Mesodermal cell (in vitro differentiated cells): ENCODE results near the gene VPS29. TPM values are rescaled to one million over a fixed set of nuclear protein-coding genes. Genes with fewer than 3 reads are reported as not detected.
A peak's percentile ranks its signal among the peaks of the same experiment; 100 is the strongest.
"Not testable (repeated sequence)": the region's sequence is repeated elsewhere in the genome, so short reads cannot be mapped to it uniquely, and the experiment has no call there.

Experiments used
- H3K27ac ChIP-seq: 2 replicates; pipeline ENCODE4 v1.7.0; 2013; ENCODE audit warnings: mild to moderate bottlenecking, low read depth, low read length, moderate library complexity; ENCODE audit not compliant: severe bottlenecking
- H3K36me3 ChIP-seq: 2 replicates; pipeline ENCODE4 v1.7.1; 2013; ENCODE audit warnings: mild to moderate bottlenecking, low read length, moderate library complexity; ENCODE audit not compliant: control insufficient read depth, insufficient read depth
- H3K4me1 ChIP-seq: one replicate; pipeline ENCODE4 v1.7.1; 2013; ENCODE audit warnings: mild to moderate bottlenecking, low read length; ENCODE audit not compliant: insufficient read depth, control insufficient read depth, poor library complexity, severe bottlenecking
- H3K4me3 ChIP-seq: 2 replicates; pipeline ENCODE4 v1.7.0; 2013; ENCODE audit warnings: low read length, control low read depth, mild to moderate bottlenecking; ENCODE audit not compliant: insufficient read depth, poor library complexity, severe bottlenecking; ENCODE audit errors: extremely low read depth
- H3K9me3 ChIP-seq: 2 replicates; pipeline ENCODE4 v1.7.1; 2013; ENCODE audit warnings: mild to moderate bottlenecking, low read length, moderate library complexity; ENCODE audit not compliant: control insufficient read depth
- WGBS, 2 experiments: methylation state at CpG; one replicate each; pipeline ENCODE4 v1.1.5; 2013; ENCODE audit warnings: missing lambda C conversion rate in 2 of 2; ENCODE audit not compliant: insufficient coverage in 2 of 2; 5-methylcytosine and 5-hydroxymethylcytosine counted together
- polyA plus RNA-seq, 2 experiments: library from polyadenylated mRNA; stranded (reverse); fragments of 50-300 nt; gene quantifications; one replicate each; pipeline ENCODE4 v1.2.3, GENCODE V29; 2013

The VPS29 gene
- polyA plus RNA-seq (2013, experiment 1 of 2) = 95.2 TPM
- 93.4 TPM for polyA plus RNA-seq (2013, experiment 2 of 2)

DNA sequence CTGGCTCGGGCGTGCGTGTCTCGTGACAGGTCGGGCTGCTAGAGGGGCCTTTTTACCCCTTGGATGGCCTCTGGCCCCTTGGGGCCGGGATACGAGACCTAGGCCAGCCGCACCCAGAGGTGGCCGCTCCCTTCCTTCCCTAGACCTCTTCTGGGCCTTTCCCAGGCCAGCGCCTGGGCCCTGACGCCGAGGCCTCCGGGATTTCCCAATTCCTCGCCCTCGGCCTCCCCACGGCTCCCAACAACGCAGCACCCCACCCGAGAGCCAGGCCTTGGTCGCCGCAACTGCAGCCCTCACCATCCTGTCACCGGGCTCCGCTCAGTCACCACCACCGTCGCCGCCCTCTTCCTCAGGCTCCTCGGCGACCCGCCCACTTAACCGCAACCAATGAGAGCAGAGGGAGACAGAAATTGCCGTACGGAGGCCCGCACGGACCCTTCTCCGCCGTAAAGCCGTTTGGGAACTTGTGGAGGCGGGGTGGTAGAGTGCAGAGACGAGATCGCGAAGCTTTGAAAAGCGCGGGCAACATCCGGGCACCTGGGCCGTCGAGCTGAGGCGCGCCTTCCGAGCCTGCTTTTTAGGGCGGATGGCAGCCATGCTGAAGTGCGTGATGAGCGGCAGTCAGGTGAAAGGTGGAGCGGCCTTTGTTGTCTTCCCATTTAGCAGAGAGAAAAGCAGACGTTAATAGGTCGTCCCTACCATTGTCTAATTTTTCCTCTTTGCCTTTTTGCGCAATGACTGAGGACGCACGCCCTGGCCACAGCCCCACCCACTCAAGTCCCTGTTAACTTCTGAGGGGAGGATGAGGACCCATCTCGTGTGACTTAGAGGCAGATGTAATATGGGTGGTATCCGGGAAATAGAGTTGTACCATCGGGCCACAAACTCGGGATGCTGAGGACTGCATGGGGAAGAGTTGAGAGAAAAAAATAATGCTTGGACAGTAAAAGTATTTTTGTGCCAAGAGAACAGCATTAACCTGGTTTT is at the start of gene VPS29, which contains the start of gene RAD9B:
Gene VPS29, minus strand, starts transcription at position 360 of the 987 bp plus-strand sequence. Its CDS starts 60 bp downstream, at position 300.
Gene RAD9B, plus strand, starts transcription at position 580 of the 987 bp plus-strand sequence. Its CDS starts 7 bp downstream, at position 587.
- peaks cover 7% of the 10 kb centered on the region for H3K9me3 ChIP-seq
- WGBS, 2 experiments = 17 to 25% methylated on average over 31 to 61 of the region's 61 CpGs
- H3K36me3 ChIP-seq = peaks cover 15% of the 10 kb centered on the region
- peak within 1 kb of the TSS; percentile 41 for H3K27ac ChIP-seq
- peak within 1 kb of the TSS; percentile 89 for H3K4me3 ChIP-seq
- peaks cover 11% of the 10 kb centered on the region for H3K4me1 ChIP-seq

DNA sequence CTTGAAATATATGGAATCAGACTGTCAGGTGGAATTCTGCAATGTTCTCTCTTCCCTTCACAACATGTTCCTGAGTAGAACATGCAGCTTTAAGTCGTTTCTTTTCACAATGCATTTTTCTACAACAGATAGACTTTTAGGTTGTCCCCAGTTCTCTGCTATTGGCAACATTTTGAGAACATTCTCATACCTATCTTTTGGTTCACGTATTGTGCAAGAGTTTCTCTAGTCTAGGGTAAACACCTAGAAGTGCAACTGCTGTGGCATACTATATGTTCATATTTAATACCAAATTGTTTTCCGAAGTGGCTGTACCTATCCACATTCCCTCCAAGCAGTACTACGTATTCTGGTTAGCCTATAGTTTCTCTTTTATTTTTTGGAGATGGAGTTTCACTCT is 49.1 kb upstream of the VPS29 start:
- H3K9me3 ChIP-seq = no peaks in the 10 kb centered on the region
- peaks cover 22% of the 10 kb centered on the region for H3K36me3 ChIP-seq
- 88 to 97% methylated on average over 1 to 4 of the region's 4 CpGs for WGBS, 2 experiments
- H3K4me1 ChIP-seq = peaks cover 11% of the 10 kb centered on the region
- no peak overlapping the region for H3K4me3 ChIP-seq
- no peak overlapping the region for H3K27ac ChIP-seq

DNA sequence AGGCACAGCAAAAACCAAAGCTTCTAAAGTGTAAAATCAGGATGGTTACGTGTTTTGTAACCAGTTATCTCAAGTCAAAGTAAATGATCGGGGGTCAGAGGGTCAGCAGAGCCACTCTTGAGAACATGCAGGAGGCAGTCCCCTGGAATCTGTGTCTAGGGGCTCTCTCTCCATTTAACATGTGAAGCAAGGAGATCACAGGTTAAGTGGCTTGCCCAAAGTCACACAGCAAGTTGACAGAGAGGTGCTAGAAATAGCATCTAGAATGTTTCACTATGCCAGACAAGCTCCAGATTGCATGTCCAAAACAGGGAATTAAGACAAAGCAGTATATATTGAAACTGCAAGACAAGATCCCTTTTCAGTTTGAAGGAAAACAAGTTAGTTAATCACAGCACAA is 47.8 kb upstream of the VPS29 start:
- Histone ChIP-seq H3K4me3 (no peak overlapping the region), H3K36me3 (peaks cover 24% of the 10 kb centered on the region), H3K9me3 (no peaks in the 10 kb centered on the region), H3K27ac (no peak overlapping the region), H3K4me1 (peaks cover 9% of the 10 kb centered on the region)
- WGBS, 2 experiments = 100% methylated on average over 2 of the region's 2 CpGs

DNA sequence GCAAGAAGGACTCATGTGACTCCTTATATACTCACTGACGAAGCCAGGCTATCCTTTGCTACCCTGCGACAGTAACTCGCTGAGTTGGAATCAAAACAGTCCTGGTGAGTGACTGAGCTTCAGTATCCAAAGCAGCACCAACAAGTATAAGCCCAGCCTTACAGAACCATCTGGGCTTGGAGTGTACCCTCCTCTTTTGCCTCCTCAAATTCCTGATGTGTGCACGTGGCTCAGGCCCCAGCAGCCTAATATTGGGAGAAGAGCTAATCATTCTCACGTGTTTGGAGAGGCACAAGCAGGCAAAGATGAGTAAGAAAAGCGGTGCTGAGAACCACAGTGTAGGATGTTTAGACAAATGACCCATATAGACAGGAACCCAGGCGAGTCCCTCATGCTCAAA is 46.8 kb upstream of the VPS29 start:
- H3K4me1 ChIP-seq = peaks cover 9% of the 10 kb centered on the region

DNA sequence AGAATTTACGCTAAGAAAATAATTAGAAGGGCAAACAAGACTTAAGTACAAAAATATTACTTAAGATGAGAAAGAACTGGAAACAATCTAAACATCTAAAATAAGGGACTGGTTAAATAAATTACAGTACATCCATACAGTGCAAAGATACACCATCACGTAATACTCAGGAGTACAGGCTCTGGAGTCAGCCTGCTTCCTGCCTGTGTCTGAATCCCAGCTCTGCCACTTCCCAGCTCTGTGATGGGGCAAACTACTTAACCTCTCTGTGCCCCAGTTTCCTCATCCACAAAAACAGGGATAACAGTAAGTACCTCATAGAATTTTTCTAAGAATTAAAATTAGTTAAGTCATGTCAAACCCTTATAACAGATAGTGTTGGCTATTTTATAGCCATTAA is 45.2 kb upstream of the VPS29 start:
- H3K27ac ChIP-seq = no peak overlapping the region
- H3K4me3 ChIP-seq = no peak overlapping the region
- H3K36me3 ChIP-seq = peaks cover 34% of the 10 kb centered on the region
- H3K9me3 ChIP-seq = no peaks in the 10 kb centered on the region
- H3K4me1 ChIP-seq = peaks cover 9% of the 10 kb centered on the region
- WGBS, 2 experiments = 100% methylated on average over 1 of the region's 2 CpGs

More for the DNA sequence above, 46.8 kb upstream of the VPS29 start:
- Histone ChIP-seq H3K27ac (no peak overlapping the region), H3K4me3 (no peak overlapping the region), H3K36me3 (peaks cover 25% of the 10 kb centered on the region), H3K9me3 (no peaks in the 10 kb centered on the region)
- 88 to 95% methylated on average over 4 to 5 of the region's 7 CpGs for WGBS, 2 experiments

DNA sequence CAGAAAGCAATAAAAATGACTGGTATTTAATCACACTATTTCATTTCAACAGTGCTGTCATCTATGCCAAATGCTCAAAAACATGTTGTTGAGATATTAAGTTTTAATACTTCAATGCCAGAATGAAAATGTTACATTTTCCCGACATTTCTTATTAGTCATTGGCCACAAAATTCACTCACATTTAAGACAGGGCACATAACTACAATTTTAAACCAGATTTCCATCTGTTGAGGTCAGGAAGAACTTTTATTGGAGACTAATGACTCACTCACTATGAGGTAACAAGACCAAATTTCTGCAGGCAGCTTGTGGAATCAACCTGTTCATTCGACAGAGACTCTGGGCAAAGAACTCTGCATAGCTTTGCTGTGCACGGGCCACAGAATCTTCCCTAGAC is 44.4 kb upstream of the VPS29 start:
- 80 to 93% methylated on average over 1 to 2 of the region's 3 CpGs for WGBS, 2 experiments
- Histone ChIP-seq H3K27ac (peak overlapping the region; percentile 16), H3K36me3 (peaks cover 27% of the 10 kb centered on the region), H3K4me3 (no peak overlapping the region), H3K4me1 (peaks cover 9% of the 10 kb centered on the region), H3K9me3 (no peaks in the 10 kb centered on the region)

DNA sequence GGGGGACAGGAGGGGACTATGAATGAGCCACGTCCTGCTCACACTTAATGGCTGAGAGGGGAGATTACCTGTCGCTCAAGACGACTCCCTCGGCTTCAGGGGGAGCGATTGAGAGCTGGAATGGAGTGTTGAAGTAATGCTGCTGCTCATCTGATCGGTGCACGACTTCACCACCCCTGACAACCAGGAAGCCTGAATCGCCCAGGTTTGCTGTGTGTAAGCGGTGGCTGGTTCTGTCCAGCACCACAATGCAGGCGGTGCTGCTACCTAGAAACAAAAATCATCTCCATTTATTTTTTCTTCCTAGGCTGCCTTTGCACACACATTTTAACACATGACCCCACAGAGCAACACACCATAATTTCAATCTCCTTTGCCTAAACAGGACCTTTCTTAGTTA is 43.9 kb upstream of the VPS29 start:
- Histone ChIP-seq H3K9me3 (no peaks in the 10 kb centered on the region), H3K36me3 (peaks cover 22% of the 10 kb centered on the region), H3K4me1 (peaks cover 9% of the 10 kb centered on the region), H3K27ac (peak overlapping the region; percentile 23), H3K4me3 (no peak overlapping the region)
- 96 to 98% methylated on average over 8 of the region's 10 CpGs for WGBS, 2 experiments

DNA sequence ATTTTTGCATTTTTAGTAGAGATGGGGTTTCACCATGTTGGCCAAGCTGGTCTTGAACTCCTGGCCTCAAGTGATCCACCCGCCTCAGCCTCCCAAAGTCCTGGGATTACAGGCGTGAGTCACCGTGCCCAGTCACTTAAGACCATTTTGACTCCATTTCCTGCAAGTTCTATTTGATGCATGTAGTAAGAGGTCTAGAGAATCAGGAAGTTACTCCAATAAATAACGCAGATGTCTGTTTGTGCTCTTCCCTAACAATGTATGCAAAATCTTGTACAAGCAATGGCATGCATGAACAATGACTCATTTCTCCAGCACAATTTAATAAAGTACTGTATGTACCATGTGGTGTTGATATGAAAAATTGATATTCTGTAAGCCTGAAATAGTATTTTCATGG is 43.3 kb upstream of the VPS29 start:
- 97 to 100% methylated on average over 3 of the region's 4 CpGs for WGBS, 2 experiments

DNA sequence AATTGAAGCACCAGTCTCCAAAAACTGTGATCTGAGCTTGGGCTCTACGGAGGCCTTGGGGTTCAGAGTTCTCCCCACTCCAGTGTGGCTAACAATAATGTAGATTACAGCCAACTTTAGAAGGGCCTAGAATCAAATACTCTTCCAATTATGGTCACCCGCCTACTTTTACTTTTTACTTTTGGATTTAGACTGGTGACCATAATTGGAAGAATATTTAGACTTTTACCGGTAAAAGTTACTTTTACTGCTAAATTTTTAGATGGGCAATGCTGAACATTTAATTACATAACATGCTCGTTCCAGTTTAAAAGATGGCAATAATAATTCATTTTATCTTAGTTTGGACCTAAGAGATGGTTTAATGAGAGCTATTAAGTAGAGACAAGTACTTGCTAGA is 42.1 kb upstream of the VPS29 start:
- WGBS, 2 experiments = 100% methylated on average over 1 of the region's 4 CpGs

More for the DNA sequence above, 43.3 kb upstream of the VPS29 start:
- peaks cover 16% of the 10 kb centered on the region for H3K36me3 ChIP-seq
- not testable (repeated sequence) for H3K4me3 ChIP-seq, H3K4me1 ChIP-seq, H3K9me3 ChIP-seq, H3K27ac ChIP-seq

DNA sequence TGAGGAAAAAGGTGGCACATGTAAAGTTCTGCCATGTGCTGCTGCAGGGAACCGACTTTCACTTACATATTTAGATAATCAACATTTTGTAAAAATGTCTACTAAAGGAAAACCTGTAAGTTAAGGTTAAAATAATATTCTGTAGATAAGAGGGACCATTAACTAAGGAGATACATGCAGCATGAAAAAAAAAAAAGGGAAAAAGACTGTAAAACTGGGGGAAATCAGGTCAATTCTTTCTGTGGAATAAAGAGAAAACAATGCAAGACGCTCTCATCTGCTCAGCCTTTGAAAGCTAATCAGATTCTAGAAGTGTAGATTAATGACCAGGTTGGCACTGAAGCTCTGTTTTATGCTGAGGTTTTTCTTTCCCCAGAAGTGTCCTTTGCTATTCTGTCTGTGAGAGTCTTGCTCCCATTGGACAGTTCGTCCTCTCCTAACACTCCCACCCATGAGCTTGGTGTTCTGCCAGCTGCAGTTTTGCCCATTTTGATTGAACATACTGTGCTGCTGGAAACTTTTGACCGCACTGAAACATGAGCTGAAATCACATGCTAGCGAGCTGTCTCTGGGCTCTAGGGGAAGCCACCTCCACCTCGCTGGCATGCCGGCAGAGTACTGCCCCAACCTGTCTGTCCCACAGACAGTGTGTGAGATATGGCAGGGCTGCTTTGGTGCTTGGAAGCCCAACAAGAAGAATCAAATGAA is 41.5 kb upstream of the VPS29 start:
- Histone ChIP-seq H3K4me3 (no peak overlapping the region), H3K36me3 (peaks cover 24% of the 10 kb centered on the region), H3K9me3 (no peaks in the 10 kb centered on the region), H3K27ac (no peak overlapping the region), H3K4me1 (peaks cover 12% of the 10 kb centered on the region)
- WGBS, 2 experiments = 96% methylated on average over 6 of the region's 7 CpGs

More for the DNA sequence above, 42.1 kb upstream of the VPS29 start:
- Histone ChIP-seq H3K4me1 (peaks cover 12% of the 10 kb centered on the region), H3K4me3 (no peak overlapping the region), H3K27ac (no peak overlapping the region), H3K9me3 (no peaks in the 10 kb centered on the region), H3K36me3 (peaks cover 19% of the 10 kb centered on the region)
